Activated T-helper 1 cell treated with Interleukin-2 at 50 U/mL for 16 hours (primary cell): ENCODE measurements around the gene MACROH2A1.
"Not testable (repeated sequence)": the region's sequence is repeated elsewhere in the genome, so short reads cannot be mapped to it uniquely, and the experiment has no call there.

Experiments
- DNase-seq: peaks from one replicate; pipeline ENCODE4 v3.0.0-alpha.2; 2020; ENCODE audit warnings: low read depth

MACROH2A1 gene

GRCh38 chr5:135376961-135377624 is 21.9 kb downstream of the MACROH2A1 start:
- DNase-seq = no peak

- no peak for DNase-seq
Measured at GRCh38 chr5:135375040-135375793, 23.8 kb downstream of the MACROH2A1 start.

GRCh38 chr5:135373736-135374515 is 25.1 kb downstream of the MACROH2A1 start:
- DNase-seq = no peak

- DNase-seq = no peak
Measured at GRCh38 chr5:135372654-135373381, 26.2 kb downstream of the MACROH2A1 start.

GRCh38 chr5:135371622-135372232 is 27.3 kb downstream of the MACROH2A1 start:
- DNase-seq = no peak

GRCh38 chr5:135369952-135370351 is 29.1 kb downstream of the MACROH2A1 start:
- no peak for DNase-seq

- DNase-seq = no peak
Measured at GRCh38 chr5:135367554-135367953, 31.5 kb downstream of the MACROH2A1 start.

- no peak for DNase-seq
Measured at GRCh38 chr5:135367076-135367475, 32.0 kb downstream of the MACROH2A1 start.

GRCh38 chr5:135365281-135365680 is 33.8 kb downstream of the MACROH2A1 start:
- DNase-seq = no peak

- no peak for DNase-seq
Measured at GRCh38 chr5:135364421-135365262, 34.4 kb downstream of the MACROH2A1 start.

GRCh38 chr5:135363342-135363741 is 35.7 kb downstream of the MACROH2A1 start:
- not testable (repeated sequence) for DNase-seq

- no peak for DNase-seq
Measured at GRCh38 chr5:135362102-135362501, 36.9 kb downstream of the MACROH2A1 start.

GRCh38 chr5:135360278-135361274 is 38.5 kb downstream of the MACROH2A1 start:
- DNase-seq = no peak

GRCh38 chr5:135359374-135360165 is 39.5 kb downstream of the MACROH2A1 start:
- DNase-seq = no peak

GRCh38 chr5:135357685-135358084 is 41.3 kb downstream of the MACROH2A1 start:
- no peak for DNase-seq

- no peak for DNase-seq
Measured at GRCh38 chr5:135356522-135357318, 42.3 kb downstream of the MACROH2A1 start.

- DNase-seq = no peak
Measured at GRCh38 chr5:135355169-135355568, 43.9 kb downstream of the MACROH2A1 start.
